Measurements from ENCODE around the gene APOL4.

APOL4 gene

GRCh38 chr22:36141481-36141880 is 60.1 kb downstream of the APOL4 start:
- no peak for TF ChIP-seq SPI1 (IDR thresholded peaks at IDR 0.05; ENCODE audit: borderline replicate concordance, low read depth)
- no peak for TF ChIP-seq CTCF (IDR thresholded peaks at IDR 0.05; ENCODE audit: insufficient read depth, low read length)
- no peak for TF ChIP-seq REST (IDR thresholded peaks at IDR 0.05; ENCODE audit: insufficient replicate concordance, low read depth)
- no peak for DNase-seq (ENCODE audit: low read depth in 1 of 2, low spot score in 1 of 2)
- peaks cover 3% of the 10 kb centered on the region for H3K27me3 ChIP-seq (ENCODE audit: insufficient read depth, poor library complexity, severe bottlenecking)

More at GRCh38 chr22:36141481-36141880, 60.1 kb downstream of the APOL4 start:
- Histone ChIP-seq H3K27ac (replicated peaks) (no peak overlapping the region), H3K4me3 (replicated peaks; ENCODE audit: insufficient read depth, low read length) (no peak overlapping the region)

Measured in HL-60 (cell line).